ENCODE measurements around the gene PNKD. TPM values are rescaled to one million over a fixed set of nuclear protein-coding genes. Genes with fewer than 3 reads are reported as not detected.

Gene PNKD
- total and polyA plus RNA-seq, 9 donors = 23.3 to 74.5 (median 48.1) TPM

GRCh38 chr2:218344090-218344754, 73.9 kb downstream of the PNKD start:
- no peaks in the 10 kb centered on the region for H3K4me1 ChIP-seq (ENCODE audit: insufficient read depth)
- no peak for DNase-seq
- 93 to 96% (median 94%) methylated on average over 12 of the region's 12 CpGs for WGBS, 3 donors
- intact Hi-C loops (cut with DNase I) = no loop called here
- H3K27ac ChIP-seq = no peak overlapping the region
- no peaks in the 10 kb centered on the region for H3K36me3 ChIP-seq
- TF ChIP-seq POLR2A (IDR thresholded peaks at IDR 0.05) (no peak), EP300 (IDR thresholded peaks at IDR 0.05) (no peak)
- TF ChIP-seq, protein P1, sequence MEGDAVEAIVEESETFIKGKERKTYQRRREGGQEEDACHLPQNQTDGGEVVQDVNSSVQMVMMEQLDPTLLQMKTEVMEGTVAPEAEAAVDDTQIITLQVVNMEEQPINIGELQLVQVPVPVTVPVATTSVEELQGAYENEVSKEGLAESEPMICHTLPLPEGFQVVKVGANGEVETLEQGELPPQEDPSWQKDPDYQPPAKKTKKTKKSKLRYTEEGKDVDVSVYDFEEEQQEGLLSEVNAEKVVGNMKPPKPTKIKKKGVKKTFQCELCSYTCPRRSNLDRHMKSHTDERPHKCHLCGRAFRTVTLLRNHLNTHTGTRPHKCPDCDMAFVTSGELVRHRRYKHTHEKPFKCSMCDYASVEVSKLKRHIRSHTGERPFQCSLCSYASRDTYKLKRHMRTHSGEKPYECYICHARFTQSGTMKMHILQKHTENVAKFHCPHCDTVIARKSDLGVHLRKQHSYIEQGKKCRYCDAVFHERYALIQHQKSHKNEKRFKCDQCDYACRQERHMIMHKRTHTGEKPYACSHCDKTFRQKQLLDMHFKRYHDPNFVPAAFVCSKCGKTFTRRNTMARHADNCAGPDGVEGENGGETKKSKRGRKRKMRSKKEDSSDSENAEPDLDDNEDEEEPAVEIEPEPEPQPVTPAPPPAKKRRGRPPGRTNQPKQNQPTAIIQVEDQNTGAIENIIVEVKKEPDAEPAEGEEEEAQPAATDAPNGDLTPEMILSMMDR (IDR thresholded peaks at IDR 0.05) = no peak
- H3K27me3 ChIP-seq = no peaks in the 10 kb centered on the region
- H3K4me3 ChIP-seq = no peak overlapping the region
- no peaks in the 10 kb centered on the region for H3K9me3 ChIP-seq

GRCh38 chr2:218344755-218345417, 74.6 kb downstream of the PNKD start:
- Histone ChIP-seq H3K4me1 (ENCODE audit: insufficient read depth) (no peaks in the 10 kb centered on the region), H3K9me3 (no peaks in the 10 kb centered on the region), H3K36me3 (no peaks in the 10 kb centered on the region), H3K27me3 (no peaks in the 10 kb centered on the region), H3K4me3 (no peak overlapping the region), H3K27ac (no peak overlapping the region)
- TF ChIP-seq POLR2A (IDR thresholded peaks at IDR 0.05) = no peak
- no peak for TF ChIP-seq EP300 (IDR thresholded peaks at IDR 0.05)
- TF ChIP-seq, protein P1 (IDR thresholded peaks at IDR 0.05) = no peak
- intact Hi-C loops (cut with DNase I) = no loop called here
- no peak for DNase-seq
- WGBS, 3 donors = 94 to 97% (median 95%) methylated on average over 20 to 22 of the region's 22 CpGs

DNA sequence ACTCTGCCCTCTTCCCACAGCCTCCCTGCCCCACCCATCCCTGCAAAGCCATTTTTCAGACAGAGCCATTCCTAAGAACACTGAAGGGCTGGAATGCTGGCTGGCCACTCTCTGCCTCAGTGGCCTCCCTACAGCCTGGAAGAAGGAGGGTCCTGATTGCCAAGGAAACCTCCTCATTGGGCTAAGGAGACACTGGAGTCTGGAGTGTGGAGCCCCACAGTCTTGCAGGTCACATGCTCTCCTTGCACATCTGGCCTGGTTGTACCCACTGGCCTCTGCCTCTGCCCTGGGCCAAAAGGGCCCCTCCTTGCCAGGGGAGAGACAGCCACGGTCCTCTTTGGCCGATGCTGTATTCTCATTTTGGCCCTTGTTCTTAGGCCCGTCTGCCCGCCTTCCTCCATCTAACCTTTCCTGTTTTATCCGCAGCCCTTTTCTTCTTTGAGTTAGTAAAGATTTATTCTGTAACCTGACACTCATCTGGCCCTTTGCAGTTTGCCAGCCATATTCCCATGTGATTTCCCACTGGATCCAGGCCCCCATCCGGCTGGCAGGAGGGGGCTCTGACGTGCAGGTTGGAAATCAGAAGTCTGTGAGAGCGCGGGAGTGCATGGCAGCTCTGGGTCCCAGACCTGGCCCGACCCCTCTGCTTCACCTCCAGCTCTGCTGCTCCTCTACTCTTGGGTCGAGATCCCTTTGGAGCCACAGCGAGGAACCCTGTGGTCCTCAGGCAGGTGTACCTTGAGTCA, 75.3 kb downstream of the PNKD start:
- intact Hi-C loops (cut with DNase I) = no loop called here
- Histone ChIP-seq H3K27me3 (no peaks in the 10 kb centered on the region), H3K27ac (no peak overlapping the region), H3K9me3 (no peaks in the 10 kb centered on the region), H3K4me3 (no peak overlapping the region), H3K36me3 (no peaks in the 10 kb centered on the region), H3K4me1 (ENCODE audit: insufficient read depth) (no peaks in the 10 kb centered on the region)
- TF ChIP-seq EP300 (IDR thresholded peaks at IDR 0.05) = no peak
- TF ChIP-seq POLR2A (IDR thresholded peaks at IDR 0.05) = no peak
- TF ChIP-seq, protein P1 (IDR thresholded peaks at IDR 0.05) = no peak
- no peak for DNase-seq
- 74 to 76% (median 76%) methylated on average over 12 of the region's 12 CpGs for WGBS, 3 donors

DNA sequence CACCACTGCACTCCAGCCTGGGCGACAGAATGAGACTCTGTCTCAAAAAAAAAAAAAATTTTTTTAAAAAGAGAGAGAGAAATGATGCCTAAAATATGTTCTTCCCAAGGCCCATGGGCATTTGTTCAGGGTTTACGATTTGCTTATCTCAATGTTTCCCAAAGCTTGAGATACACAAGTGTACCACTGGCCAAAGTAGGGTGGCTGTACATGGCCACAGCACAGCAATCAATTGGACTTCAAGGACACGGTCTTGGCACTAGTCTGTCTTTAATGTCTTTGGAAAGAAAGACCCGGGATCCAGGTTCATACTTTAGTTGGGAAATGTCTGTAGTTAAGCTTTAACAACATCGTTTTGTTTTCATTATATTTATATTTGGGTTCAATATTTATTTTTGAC, 76.9 kb downstream of the PNKD start:
- WGBS, 3 donors = 29 to 44% (median 42%) methylated on average over 5 of the region's 5 CpGs
- Histone ChIP-seq H3K9me3 (no peaks in the 10 kb centered on the region), H3K27me3 (no peaks in the 10 kb centered on the region), H3K4me3 (no peak overlapping the region), H3K4me1 (ENCODE audit: insufficient read depth) (no peaks in the 10 kb centered on the region), H3K27ac (no peak overlapping the region), H3K36me3 (no peaks in the 10 kb centered on the region)
- no peak for DNase-seq
- intact Hi-C loops (cut with DNase I) = no loop called here
- TF ChIP-seq POLR2A (IDR thresholded peaks at IDR 0.05) = no peak
- TF ChIP-seq EP300 (IDR thresholded peaks at IDR 0.05) = no peak
- TF ChIP-seq, protein P1 (IDR thresholded peaks at IDR 0.05) = no peak
